Endothelial cell of umbilical vein (primary cell): ENCODE data around the gene LAMB3. TPM values are rescaled to one million over a fixed set of nuclear protein-coding genes. Genes with fewer than 3 reads are reported as not detected.

Experiments used
- BruUV-seq: library from RNA; stranded (reverse); fragments of 400-500 nt; replicated peaks from 2 replicates; lab custom pipeline; 2021; lab: Mats Ljungman, UMichigan
- CTCF ChIA-PET: fragments of 300-600, 350-600 bp; sonication (Branson Sonifier 250); formaldehyde crosslinking; loops from one replicate; lab custom pipeline; 2021; ENCODE audit warnings: antibody characterized with exemption, inconsistent platforms; lab: Charles Lee
- POLR2A ChIA-PET: fragments of 300-600, 350-600 bp; sonication (Branson Sonifier 250); formaldehyde crosslinking; loops from one replicate; lab custom pipeline; 2021; ENCODE audit warnings: antibody characterized with exemption, inconsistent platforms; lab: Charles Lee
- DNase-seq: peaks from one replicate; pipeline ENCODE4 v3.0.0-alpha.2; 2011; ENCODE audit warnings: low read depth, low spot score
- FAIRE-seq: peaks from 2 replicates; lab custom pipeline; 2011; peaks lifted over from hg19 to GRCh38; lab: Jason Lieb, UNC
- H2AFZ ChIP-seq: 2 replicates; pipeline ENCODE4 v1.6.0; 2012; ENCODE audit warnings: low read depth, low read length, control low read depth, inconsistent platforms
- H3K27ac ChIP-seq: 2 replicates; pipeline ENCODE4 v1.5.1; 2011; ENCODE audit warnings: low read depth, mild to moderate bottlenecking, control low read depth, low read length, moderate library complexity; ENCODE audit not compliant: insufficient read depth
- H3K27me3 ChIP-seq, 2 experiments: 2 replicates each; pipeline versions ENCODE4 v1.6.0 to v1.6.1; 2011; ENCODE audit warnings: low read length in 2 of 2, mixed read lengths in 1 of 2; ENCODE audit not compliant: control insufficient read depth in 2 of 2, insufficient read depth in 2 of 2
- H3K36me3 ChIP-seq, 2 experiments: 2 replicates in 1 of 2; 3 replicates in 1 of 2; pipeline ENCODE4 v1.5.1; 2011; ENCODE audit warnings: low read length in 2 of 2, mild to moderate bottlenecking in 1 of 2, moderate library complexity in 1 of 2; ENCODE audit not compliant: control insufficient read depth in 2 of 2, insufficient read depth in 2 of 2; ENCODE audit errors: extremely low read depth in 1 of 2
- H3K4me1 ChIP-seq: 3 replicates; pipeline ENCODE4 v1.5.1; 2011; ENCODE audit warnings: mild to moderate bottlenecking, low read length; ENCODE audit not compliant: control insufficient read depth, insufficient read depth; ENCODE audit errors: extremely low read depth
- H3K4me2 ChIP-seq: 2 replicates; pipeline ENCODE4 v1.6.1; 2011; ENCODE audit warnings: low read length, control low read depth, mixed read lengths; ENCODE audit not compliant: insufficient read depth
- H3K4me3 ChIP-seq, 3 experiments: fragments of 200-600 bp in 1 of 3; sonication (generic), shearing (Covaris generic) in 1 of 3; replicated peaks in 1 of 3; 2 replicates each; pipeline ENCODE4 v1.5.1; 2011 to 2016; ENCODE audit warnings: control low read depth in 3 of 3, low read length in 3 of 3, mild to moderate bottlenecking in 2 of 3, inconsistent platforms in 1 of 3, low read depth in 1 of 3, moderate library complexity in 1 of 3; ENCODE audit not compliant: insufficient read depth in 1 of 3
- H3K79me2 ChIP-seq: 2 replicates; pipeline ENCODE4 v1.6.0; 2012; ENCODE audit warnings: low read length, inconsistent platforms; ENCODE audit not compliant: control insufficient read depth, insufficient read depth
- H3K9ac ChIP-seq: replicated peaks from 2 replicates; pipeline ENCODE3; 2011; ENCODE audit warnings: low read length, control low read depth; ENCODE audit not compliant: insufficient read depth; ENCODE audit errors: extremely low read depth
- H3K9me1 ChIP-seq: replicated peaks from 3 replicates; pipeline ENCODE4 v1.6.0; 2011; ENCODE audit warnings: mild to moderate bottlenecking, low read length; ENCODE audit not compliant: control insufficient read depth, insufficient read depth; ENCODE audit errors: extremely low read depth
- H3K9me3 ChIP-seq: replicated peaks from 2 replicates; pipeline ENCODE4 v1.5.1; 2012; ENCODE audit warnings: low read length, inconsistent platforms; ENCODE audit not compliant: control insufficient read depth, insufficient read depth
- H4K20me1 ChIP-seq: replicated peaks from 2 replicates; pipeline ENCODE3; 2011; ENCODE audit warnings: mild to moderate bottlenecking, low read length; ENCODE audit not compliant: control insufficient read depth, insufficient read depth; ENCODE audit errors: extremely low read depth
- CTCF ChIP-seq, 2 donors: IDR thresholded peaks; 1 replicate in 1 of 2; 2 replicates in 1 of 2; pipeline ENCODE4 v1.5.1; 2011; ENCODE audit warnings: low read length in 2 of 2, mild to moderate bottlenecking in 2 of 2, moderate library complexity in 2 of 2, control low read depth in 1 of 2, inconsistent platforms in 1 of 2, low read depth in 1 of 2; ENCODE audit not compliant: insufficient read depth in 1 of 2; ENCODE audit errors: extremely low read depth in 1 of 2
- EZH2 ChIP-seq: IDR thresholded peaks from 2 replicates; pipeline ENCODE4 v1.6.1; 2012; ENCODE audit warnings: borderline replicate concordance, low read depth, mild to moderate bottlenecking, moderate library complexity, low read length, inconsistent platforms; ENCODE audit not compliant: severe bottlenecking
- FOS ChIP-seq: IDR thresholded peaks from 2 replicates; pipeline ENCODE4 v1.6.1; 2011; ENCODE audit warnings: mild to moderate bottlenecking, low read length, moderate library complexity, borderline replicate concordance; ENCODE audit not compliant: insufficient read depth
- GATA2 ChIP-seq: IDR thresholded peaks from 2 replicates; pipeline ENCODE4 v1.7.0; 2011; ENCODE audit warnings: low read depth, mild to moderate bottlenecking, moderate library complexity, mixed read lengths, low read length; ENCODE audit not compliant: insufficient read length, insufficient read depth
- JUN ChIP-seq: IDR thresholded peaks from 2 replicates; pipeline ENCODE4 v1.6.1; 2011; ENCODE audit warnings: borderline replicate concordance, low read depth; ENCODE audit not compliant: insufficient read length, insufficient read depth
- MYC ChIP-seq: IDR thresholded peaks from one replicate; pipeline ENCODE4 v1.6.1; 2011; ENCODE audit warnings: mild to moderate bottlenecking, low read depth, low read length
- POLR2A ChIP-seq: IDR thresholded peaks from 2 replicates; pipeline ENCODE4 v1.6.1; 2012; ENCODE audit warnings: low read depth, mild to moderate bottlenecking, control low read depth, low read length
- POLR2AphosphoS5 ChIP-seq: IDR thresholded peaks from 2 replicates; pipeline ENCODE4 v1.6.1; 2012; ENCODE audit warnings: low read depth, mild to moderate bottlenecking, control low read depth, low read length, moderate library complexity; ENCODE audit not compliant: insufficient read depth
- dilution Hi-C: fragments of 300-500 bp; cut with MboI; formaldehyde crosslinking; loops from one replicate; pipeline ENCODE4 v1.15.0; 2019; ENCODE audit warnings: low sequenced_read_pairs; ENCODE audit not compliant: extremely low pct_ligation_motif_present
- intact Hi-C: fragments of 100-400 bp; cut with micrococcal nuclease; formaldehyde crosslinking; loops from one replicate; pipeline ENCODE4 v1.10.0; 2022
- polyA plus RNA-seq, 4 experiments: library from polyadenylated mRNA; depleted of rRNA in 3 of 4; stranded (reverse) in 3 of 4; unstranded in 1 of 4; fragments of >200 nt; gene quantifications; 2 replicates each; pipeline versions ENCODE4 v1.2.1 to v1.2.3, GENCODE V29; 2011 to 2012; ENCODE audit warnings: missing spikeins in 1 of 4
- total RNA-seq: library from RNA; stranded (reverse); gene quantifications from 2 replicates; pipeline ENCODE4 v1.2.3, GENCODE V29; 2021
- TF ChIP-seq, protein P1 (sequence below): IDR thresholded peaks from 2 replicates; pipeline ENCODE4 v1.6.1; 2011; ENCODE audit not compliant: insufficient read depth, insufficient read length

Gene LAMB3
- total and polyA plus RNA-seq, 2 donors (not counting 3 experiments of a cell fraction or from before 2014, with no cell fraction given) = 2.6 to 3.1 TPM

DNA sequence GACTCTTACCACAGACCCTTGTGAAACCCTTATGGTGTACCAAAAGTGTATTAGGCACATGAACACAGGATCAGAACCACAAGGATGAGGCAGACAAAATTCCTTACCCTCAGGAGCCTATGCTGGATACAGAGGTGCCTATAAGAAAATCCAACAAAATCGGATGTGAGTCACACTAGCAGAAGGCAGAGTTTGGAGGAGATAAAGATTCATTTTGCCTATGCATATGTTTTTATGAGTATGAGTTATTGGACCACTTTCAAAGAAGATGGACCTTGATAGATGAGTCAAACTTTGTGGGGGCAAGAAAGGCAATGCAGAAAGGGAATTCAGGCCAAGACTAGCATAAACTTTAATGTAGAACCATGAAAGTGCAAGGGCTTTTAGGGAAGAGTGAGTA, 51.7 kb downstream of the LAMB3 start:
- Histone ChIP-seq H3K36me3 (no peaks in the 10 kb centered on the region), H3K27ac (no peak overlapping the region), H3K9ac (no peak overlapping the region), H3K4me1 (peaks cover 5% of the 10 kb centered on the region), H3K27me3 (peaks cover 7 to 15% of the 10 kb centered on the region in 2 experiments), H3K9me1 (no peaks in the 10 kb centered on the region), H3K4me2 (no peak overlapping the region), H3K79me2 (no peaks in the 10 kb centered on the region), H2AFZ (no peak overlapping the region), H3K9me3 (no peaks in the 10 kb centered on the region), H4K20me1 (no peaks in the 10 kb centered on the region), H3K4me3 (no peak overlapping the region)
- dilution Hi-C loops (no loop called here), intact Hi-C loops (no loop called here)
- FAIRE-seq (no peak), DNase-seq (no peak)
- ChIA-PET POLR2A (no interaction called here), CTCF (interaction anchor here (0.8 to 2.3 kb wide), 7 partner anchors 8 to 92 kb away, joined by 3 to 13 read pairs (median 4); no protein-coding TSS in a partner anchor)
- no TSS peak for BruUV-seq
- TF ChIP-seq POLR2A (no peak), FOS (peak; percentile 26)

- intact Hi-C loops (no loop called here), dilution Hi-C loops (loop anchor here (25.0 kb wide), 1 partner anchor 89 kb away; the partner anchor contains the start of gene G0S2)
- H3K4me3 ChIP-seq = no peak overlapping the region
- BruUV-seq = no TSS peak
- no peak overlapping the region for H3K4me2 ChIP-seq
- H3K9ac ChIP-seq = no peak overlapping the region
- CTCF ChIA-PET = interaction anchor here (1.0 to 1.8 kb wide), 8 partner anchors 9 to 94 kb away, joined by 3 to 10 read pairs (median 4); no protein-coding TSS in a partner anchor
- no peaks in the 10 kb centered on the region for H3K79me2 ChIP-seq
- POLR2A ChIA-PET = no interaction called here
- no peaks in the 10 kb centered on the region for H3K9me1 ChIP-seq
- peaks cover 8 to 18% of the 10 kb centered on the region in 2 experiments for H3K27me3 ChIP-seq
- no peaks in the 10 kb centered on the region for H4K20me1 ChIP-seq
- H3K27ac ChIP-seq = no peak overlapping the region
- no peak for TF ChIP-seq GATA2
- no peak for TF ChIP-seq POLR2AphosphoS5
- no peak for TF ChIP-seq MYC
- TF ChIP-seq EZH2 = no peak
- no peak for TF ChIP-seq POLR2A
- no peak for TF ChIP-seq CTCF (IDR thresholded peaks at IDR 0.05; ENCODE audit: extremely low read depth in 1 of 2, insufficient read depth in 1 of 2, low read depth in 1 of 2, low read length in 2 of 2)
- no peak for TF ChIP-seq JUN
- no peak for TF ChIP-seq FOS
- TF ChIP-seq, protein P1, sequence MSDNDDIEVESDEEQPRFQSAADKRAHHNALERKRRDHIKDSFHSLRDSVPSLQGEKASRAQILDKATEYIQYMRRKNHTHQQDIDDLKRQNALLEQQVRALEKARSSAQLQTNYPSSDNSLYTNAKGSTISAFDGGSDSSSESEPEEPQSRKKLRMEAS = no peak
- H2AFZ ChIP-seq = no peak overlapping the region
- H3K9me3 ChIP-seq = no peaks in the 10 kb centered on the region
- no peak for DNase-seq
- FAIRE-seq = no peak
- peaks cover 5% of the 10 kb centered on the region for H3K4me1 ChIP-seq
- no peaks in the 10 kb centered on the region for H3K36me3 ChIP-seq
Measured at GRCh38 chr1:209598227-209598626, 54.0 kb downstream of the LAMB3 start.
